ENCODE measurements around the gene SELP.
"Not testable (repeated sequence)": the region's sequence is repeated elsewhere in the genome, so short reads cannot be mapped to it uniquely, and the experiment has no call there.

The SELP gene

GRCh38 chr1:169670244-169670643, 40.3 kb upstream of the SELP start:
- H2BK12ac ChIP-seq (ENCODE audit: low read length in 2 of 2); H3K4ac ChIP-seq (ENCODE audit: low read depth in 1 of 2, low read length in 2 of 2); H2AFZ ChIP-seq (ENCODE audit: low read depth, low read length); H3K9ac ChIP-seq (ENCODE audit: low read length); H2BK15ac ChIP-seq (ENCODE audit: low read depth, poor library complexity, severe bottlenecking); H3K36me3 ChIP-seq (ENCODE audit: control insufficient read depth in 1 of 2, insufficient read depth in 2 of 2, low read depth in 1 of 2, low read length in 2 of 2); H3K14ac ChIP-seq (ENCODE audit: low read length in 2 of 2); DNase-seq; H4K91ac ChIP-seq (ENCODE audit: low read length); H3K4me1 ChIP-seq (ENCODE audit: control insufficient read depth, insufficient read depth, low read depth, low read length); H3K79me1 ChIP-seq (replicated peaks; ENCODE audit: low read length, poor library complexity, severe bottlenecking); H3K4me2 ChIP-seq (ENCODE audit: low read length, poor library complexity, severe bottlenecking); H3K27me3 ChIP-seq (ENCODE audit: control insufficient read depth in 1 of 2, insufficient read depth in 1 of 2, low read length in 2 of 2); H3K23ac ChIP-seq (ENCODE audit: low read length in 2 of 2); H2BK120ac ChIP-seq (ENCODE audit: low read depth, low read length); H2BK5ac ChIP-seq (ENCODE audit: low read depth, low read length, poor library complexity, severe bottlenecking); H3K4me3 ChIP-seq (ENCODE audit: insufficient read depth in 1 of 2, low read depth in 1 of 2, low read length in 2 of 2); H4K8ac ChIP-seq (ENCODE audit: low read length); H2AK5ac ChIP-seq (ENCODE audit: low read length, severe bottlenecking); H3K9me3 ChIP-seq (ENCODE audit: control insufficient read depth, low read length); H3K27ac ChIP-seq (ENCODE audit: low read length, poor library complexity, severe bottlenecking): not testable (repeated sequence)
- 80% methylated on average over 1 of the region's 3 CpGs for WGBS
- peak overlapping the region in 1 of 2 experiments; percentile 66 for H3K18ac ChIP-seq (ENCODE audit: low read depth in 1 of 2, low read length in 2 of 2)

GRCh38 chr1:169667699-169668596, 38.0 kb upstream of the SELP start:
- H3K4me2 ChIP-seq (ENCODE audit: low read length, poor library complexity, severe bottlenecking); H3K9me3 ChIP-seq (ENCODE audit: control insufficient read depth, low read length); H2BK12ac ChIP-seq (ENCODE audit: low read length in 2 of 2); H3K4me1 ChIP-seq (ENCODE audit: control insufficient read depth, insufficient read depth, low read depth, low read length); H3K36me3 ChIP-seq (ENCODE audit: control insufficient read depth in 1 of 2, insufficient read depth in 2 of 2, low read depth in 1 of 2, low read length in 2 of 2); H4K91ac ChIP-seq (ENCODE audit: low read length); H3K18ac ChIP-seq (ENCODE audit: low read depth in 1 of 2, low read length in 2 of 2); H3K27ac ChIP-seq (ENCODE audit: low read length, poor library complexity, severe bottlenecking); H3K14ac ChIP-seq (ENCODE audit: low read length in 2 of 2); H3K79me1 ChIP-seq (replicated peaks; ENCODE audit: low read length, poor library complexity, severe bottlenecking); H3K4me3 ChIP-seq (ENCODE audit: insufficient read depth in 1 of 2, low read depth in 1 of 2, low read length in 2 of 2); H2BK5ac ChIP-seq (ENCODE audit: low read depth, low read length, poor library complexity, severe bottlenecking); H4K8ac ChIP-seq (ENCODE audit: low read length); H2AFZ ChIP-seq (ENCODE audit: low read depth, low read length); H3K4ac ChIP-seq (ENCODE audit: low read depth in 1 of 2, low read length in 2 of 2); H2BK120ac ChIP-seq (ENCODE audit: low read depth, low read length); H2AK5ac ChIP-seq (ENCODE audit: low read length, severe bottlenecking); H3K23ac ChIP-seq (ENCODE audit: low read length in 2 of 2); H3K27me3 ChIP-seq (ENCODE audit: control insufficient read depth in 1 of 2, insufficient read depth in 1 of 2, low read length in 2 of 2); DNase-seq; H2BK15ac ChIP-seq (ENCODE audit: low read depth, poor library complexity, severe bottlenecking); H3K9ac ChIP-seq (ENCODE audit: low read length): not testable (repeated sequence)
- 92% methylated on average over 6 of the region's 28 CpGs for WGBS

GRCh38 chr1:169667227-169667639, 37.3 kb upstream of the SELP start:
- H3K14ac ChIP-seq (ENCODE audit: low read length in 2 of 2); H3K4me1 ChIP-seq (ENCODE audit: control insufficient read depth, insufficient read depth, low read depth, low read length); H4K91ac ChIP-seq (ENCODE audit: low read length); H3K9ac ChIP-seq (ENCODE audit: low read length); H2BK120ac ChIP-seq (ENCODE audit: low read depth, low read length); H3K27me3 ChIP-seq (ENCODE audit: control insufficient read depth in 1 of 2, insufficient read depth in 1 of 2, low read length in 2 of 2); H3K23ac ChIP-seq (ENCODE audit: low read length in 2 of 2); H2BK5ac ChIP-seq (ENCODE audit: low read depth, low read length, poor library complexity, severe bottlenecking); H3K9me3 ChIP-seq (ENCODE audit: control insufficient read depth, low read length); H3K79me1 ChIP-seq (replicated peaks; ENCODE audit: low read length, poor library complexity, severe bottlenecking); H2AFZ ChIP-seq (ENCODE audit: low read depth, low read length); H4K8ac ChIP-seq (ENCODE audit: low read length); DNase-seq; H3K18ac ChIP-seq (ENCODE audit: low read depth in 1 of 2, low read length in 2 of 2); H3K27ac ChIP-seq (ENCODE audit: low read length, poor library complexity, severe bottlenecking); H3K4ac ChIP-seq (ENCODE audit: low read depth in 1 of 2, low read length in 2 of 2); H3K4me2 ChIP-seq (ENCODE audit: low read length, poor library complexity, severe bottlenecking); H2BK15ac ChIP-seq (ENCODE audit: low read depth, poor library complexity, severe bottlenecking); H3K4me3 ChIP-seq (ENCODE audit: insufficient read depth in 1 of 2, low read depth in 1 of 2, low read length in 2 of 2); H2BK12ac ChIP-seq (ENCODE audit: low read length in 2 of 2); H3K36me3 ChIP-seq (ENCODE audit: control insufficient read depth in 1 of 2, insufficient read depth in 2 of 2, low read depth in 1 of 2, low read length in 2 of 2); H2AK5ac ChIP-seq (ENCODE audit: low read length, severe bottlenecking): not testable (repeated sequence)
- 92% methylated on average over 1 of the region's 2 CpGs for WGBS

GRCh38 chr1:169662680-169663079, 32.8 kb upstream of the SELP start:
- H4K8ac ChIP-seq (ENCODE audit: low read length); H3K9me3 ChIP-seq (ENCODE audit: control insufficient read depth, low read length); H2AK5ac ChIP-seq (ENCODE audit: low read length, severe bottlenecking); H3K4ac ChIP-seq (ENCODE audit: low read depth in 1 of 2, low read length in 2 of 2); H3K79me1 ChIP-seq (replicated peaks; ENCODE audit: low read length, poor library complexity, severe bottlenecking); H2BK120ac ChIP-seq (ENCODE audit: low read depth, low read length); H3K36me3 ChIP-seq (ENCODE audit: control insufficient read depth in 1 of 2, insufficient read depth in 2 of 2, low read depth in 1 of 2, low read length in 2 of 2); H3K27me3 ChIP-seq (ENCODE audit: control insufficient read depth in 1 of 2, insufficient read depth in 1 of 2, low read length in 2 of 2); H3K4me1 ChIP-seq (ENCODE audit: control insufficient read depth, insufficient read depth, low read depth, low read length); H3K4me2 ChIP-seq (ENCODE audit: low read length, poor library complexity, severe bottlenecking); H3K18ac ChIP-seq (ENCODE audit: low read depth in 1 of 2, low read length in 2 of 2); H3K9ac ChIP-seq (ENCODE audit: low read length); H2BK12ac ChIP-seq (ENCODE audit: low read length in 2 of 2); H2BK5ac ChIP-seq (ENCODE audit: low read depth, low read length, poor library complexity, severe bottlenecking); H4K91ac ChIP-seq (ENCODE audit: low read length); H3K27ac ChIP-seq (ENCODE audit: low read length, poor library complexity, severe bottlenecking); H3K14ac ChIP-seq (ENCODE audit: low read length in 2 of 2); H3K4me3 ChIP-seq (ENCODE audit: insufficient read depth in 1 of 2, low read depth in 1 of 2, low read length in 2 of 2); DNase-seq; H3K23ac ChIP-seq (ENCODE audit: low read length in 2 of 2); H2AFZ ChIP-seq (ENCODE audit: low read depth, low read length); H2BK15ac ChIP-seq (ENCODE audit: low read depth, poor library complexity, severe bottlenecking): not testable (repeated sequence)
- 87% methylated on average over 7 of the region's 8 CpGs for WGBS

Measured in mesenchymal stem cell (in vitro differentiated cells and primary cell).